HG03175 (cell line): ENCODE results near the gene WHAMM.

Source experiments
- ATAC-seq: cut with Tn5 transposase; IDR thresholded peaks from one replicate; pipeline ENCODE4 v1.9.1; 2021; ENCODE audit warnings: mild to moderate bottlenecking, moderate library complexity; ENCODE audit not compliant: unreplicated experiment

Gene WHAMM

DNA sequence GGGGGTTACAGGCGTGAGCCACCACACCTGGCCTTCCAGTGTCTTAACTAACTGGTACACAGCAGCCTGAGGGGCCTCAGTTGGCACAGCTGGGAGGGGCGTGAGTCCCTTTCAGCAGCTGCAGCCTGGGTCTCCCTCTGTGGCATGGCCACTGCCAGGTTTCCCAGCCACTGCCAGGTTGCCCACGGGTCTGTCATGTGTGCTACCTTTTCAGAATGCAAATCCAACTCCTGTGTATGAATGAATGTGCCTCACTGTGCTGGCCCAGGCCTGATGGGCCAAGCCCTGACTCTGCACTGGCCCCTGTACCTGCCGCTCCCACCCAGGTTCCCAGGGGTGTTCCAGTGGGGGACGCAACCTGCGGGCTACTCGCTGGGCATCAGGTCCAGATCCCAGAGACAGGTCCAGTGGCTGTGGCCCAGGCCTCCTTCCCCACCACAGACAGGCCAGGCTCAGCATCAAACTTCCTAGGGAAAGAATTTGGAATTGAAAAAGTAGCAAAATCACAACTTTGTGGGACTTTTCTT, 26.0 kb downstream of the WHAMM start:
- no peak for ATAC-seq

GRCh38 chr15:82838096-82838735, 28.8 kb downstream of the WHAMM start:
- no peak for ATAC-seq

DNA sequence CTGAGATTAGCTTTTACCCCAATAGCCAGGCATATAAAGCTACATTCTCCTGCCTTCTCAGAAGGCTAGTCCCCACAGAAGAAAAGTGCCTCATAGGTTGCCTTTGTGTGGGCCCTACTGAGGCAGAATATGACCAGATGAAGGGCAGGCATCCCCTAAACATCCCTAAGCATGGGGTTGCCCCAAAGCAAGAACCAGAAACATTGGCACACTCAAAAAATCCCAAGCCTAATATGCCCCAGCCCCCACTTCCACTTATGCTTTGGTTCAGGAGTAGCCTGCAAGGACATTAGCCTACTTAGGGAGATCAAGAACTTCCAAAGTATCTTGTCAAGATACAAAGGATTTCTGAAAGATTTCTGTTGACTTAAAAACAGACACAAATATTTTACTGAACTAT, 29.7 kb downstream of the WHAMM start:
- ATAC-seq = no peak

DNA sequence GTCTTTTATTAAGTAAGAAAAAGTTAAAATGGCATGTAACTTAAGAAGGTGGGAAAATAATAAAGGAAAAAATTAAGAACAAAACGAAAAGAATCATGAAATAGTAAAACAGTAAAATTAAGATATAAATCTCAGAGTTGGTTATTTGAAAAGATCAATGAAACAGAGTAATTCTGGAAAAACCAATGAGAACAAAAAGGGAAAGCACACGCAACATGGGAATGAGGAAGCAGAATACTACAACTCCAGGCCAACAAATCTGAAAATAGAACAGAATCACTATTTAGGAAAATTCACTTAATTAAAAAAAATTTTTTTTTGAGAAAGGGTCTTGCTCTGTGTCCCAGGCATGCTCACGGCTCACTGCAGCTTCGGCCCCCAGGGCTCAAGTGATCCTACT, 30.7 kb downstream of the WHAMM start:
- ATAC-seq = no peak

DNA sequence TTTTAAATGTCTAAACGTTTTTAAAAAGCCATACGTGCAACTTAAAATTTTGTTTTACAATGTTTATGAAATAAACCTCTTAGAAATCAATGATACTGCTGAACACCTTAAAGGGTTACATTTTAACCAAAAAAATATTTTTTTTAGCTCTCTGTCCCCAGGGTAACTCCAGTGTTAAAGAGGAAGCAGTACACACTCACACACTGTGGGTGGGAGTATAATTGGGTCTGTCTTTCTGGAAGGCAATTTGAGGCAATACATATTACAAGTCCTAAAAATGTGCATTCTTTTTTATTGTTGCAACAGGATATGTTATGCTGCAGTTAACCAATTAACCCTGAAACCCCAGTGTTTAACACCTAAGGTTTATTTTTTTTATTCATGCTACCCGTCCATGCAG, 34.1 kb downstream of the WHAMM start:
- ATAC-seq = no peak

- no peak for ATAC-seq
These were observed 36.3 kb downstream of the WHAMM start for GRCh38 chr15:82845686-82846085.

GRCh38 chr15:82846621-82847020, 37.2 kb downstream of the WHAMM start:
- ATAC-seq = no peak

- ATAC-seq = no peak
These were observed 38.3 kb downstream of the WHAMM start for GRCh38 chr15:82847703-82848102.

DNA sequence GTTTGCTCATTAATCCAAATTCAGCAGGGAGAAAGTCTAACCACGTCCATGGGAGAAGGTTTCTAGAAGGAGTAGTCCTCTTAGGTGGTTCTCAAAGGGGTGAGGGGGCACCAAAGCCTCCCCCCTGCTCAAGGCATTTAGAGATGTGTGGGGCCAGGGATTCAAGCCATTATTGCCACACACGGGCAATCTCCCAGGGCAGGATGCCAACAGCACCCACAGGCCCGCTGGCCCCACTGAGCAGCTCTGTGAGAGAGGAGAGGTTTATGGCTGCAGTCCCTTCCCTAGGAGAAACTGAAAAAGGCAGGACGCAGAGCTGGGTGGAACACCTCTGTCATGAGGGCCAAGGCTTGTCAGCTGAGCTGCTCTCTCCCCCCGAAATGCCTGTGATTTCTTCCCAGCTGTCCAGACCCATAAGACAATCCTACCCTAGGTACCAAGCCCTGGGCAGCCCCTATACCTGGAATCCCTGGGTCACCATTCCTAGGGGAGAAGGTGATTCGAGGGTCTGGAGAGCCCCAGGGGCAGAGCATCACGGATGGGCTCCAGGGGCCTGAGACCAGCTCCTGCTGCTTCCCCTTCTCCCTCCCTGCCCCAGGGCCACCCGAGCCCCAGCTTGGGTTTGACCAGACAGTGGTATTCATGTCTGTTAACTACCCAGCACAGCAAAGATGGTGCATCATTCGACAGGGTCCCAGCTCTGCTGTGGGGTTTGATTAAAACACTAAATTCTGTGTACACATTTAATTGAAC, 39.0 kb downstream of the WHAMM start:
- no peak for ATAC-seq

DNA sequence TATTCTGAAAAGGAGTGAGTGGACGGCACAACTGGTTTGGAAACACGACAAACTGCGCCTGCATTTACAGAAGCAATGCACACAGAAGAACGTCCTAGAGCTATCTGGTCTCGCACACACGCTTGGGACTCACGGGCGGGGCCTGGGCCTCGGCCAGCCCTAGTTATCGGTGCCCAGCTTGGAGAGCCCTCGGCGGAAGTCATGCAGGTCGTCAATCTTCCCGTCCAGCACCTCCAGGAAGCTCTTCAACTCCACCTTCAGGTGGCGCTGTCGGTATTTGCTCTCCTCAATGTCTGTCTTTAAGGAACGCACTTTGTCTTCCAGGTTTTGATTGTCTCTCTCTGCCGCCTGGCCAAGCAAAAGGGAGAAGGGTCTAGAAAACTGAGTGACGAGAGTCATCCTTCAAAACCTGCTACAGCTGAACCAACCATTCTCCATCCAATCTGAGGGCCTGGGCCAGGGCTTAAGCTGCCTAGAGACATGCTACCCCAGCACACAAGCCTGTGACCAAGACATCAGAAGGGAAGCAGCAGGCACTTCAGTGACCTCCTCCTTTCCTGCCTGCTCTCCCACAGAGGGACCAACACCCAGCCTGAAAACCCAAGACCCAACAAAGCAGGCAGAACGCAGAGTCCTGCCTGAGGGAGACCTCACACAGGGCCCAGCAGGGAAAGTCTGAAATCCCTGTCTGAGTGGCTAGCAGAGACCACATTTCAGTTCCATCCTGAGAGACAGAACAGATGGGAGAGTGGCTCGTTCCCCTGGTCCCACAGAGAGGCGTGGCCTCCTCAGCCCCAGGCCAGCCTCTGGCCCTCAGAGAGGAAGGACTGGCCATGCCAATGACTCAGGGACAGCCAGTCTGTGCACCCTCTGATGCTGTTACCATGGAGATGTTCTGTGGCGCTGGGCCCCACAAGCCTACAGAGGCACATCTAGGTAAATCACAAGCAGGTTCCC, 40.4 kb downstream of the WHAMM start:
- peak; percentile 49 for ATAC-seq

- ATAC-seq = no peak
These were observed 41.3 kb downstream of the WHAMM start for GRCh38 chr15:82850731-82851130.

DNA sequence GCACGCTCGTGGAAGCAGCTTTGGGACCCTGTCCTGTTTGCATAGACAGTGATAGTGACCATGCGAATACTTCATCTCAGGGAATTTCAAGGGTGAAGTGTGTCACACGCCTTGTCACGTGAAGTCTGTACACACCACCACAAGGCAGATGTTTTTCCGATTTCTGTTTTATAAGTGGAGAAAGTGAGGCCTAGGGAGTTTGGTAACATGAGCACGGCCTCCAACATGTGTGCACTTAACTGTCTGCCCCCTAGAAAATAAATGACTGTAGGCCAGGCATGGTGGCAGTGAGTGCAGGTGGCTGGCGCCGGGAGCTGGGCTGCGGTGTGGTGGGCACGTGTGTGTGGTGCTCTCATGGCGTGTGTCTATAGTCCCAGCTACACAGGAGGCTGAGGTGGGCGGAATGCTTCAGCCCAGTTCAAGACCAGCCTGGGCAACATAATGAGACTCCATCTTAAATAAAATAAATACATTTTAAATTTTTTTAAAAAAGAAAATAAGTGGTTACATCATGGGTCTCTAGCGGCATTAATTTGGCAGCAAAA, 42.0 kb downstream of the WHAMM start:
- no peak for ATAC-seq

DNA sequence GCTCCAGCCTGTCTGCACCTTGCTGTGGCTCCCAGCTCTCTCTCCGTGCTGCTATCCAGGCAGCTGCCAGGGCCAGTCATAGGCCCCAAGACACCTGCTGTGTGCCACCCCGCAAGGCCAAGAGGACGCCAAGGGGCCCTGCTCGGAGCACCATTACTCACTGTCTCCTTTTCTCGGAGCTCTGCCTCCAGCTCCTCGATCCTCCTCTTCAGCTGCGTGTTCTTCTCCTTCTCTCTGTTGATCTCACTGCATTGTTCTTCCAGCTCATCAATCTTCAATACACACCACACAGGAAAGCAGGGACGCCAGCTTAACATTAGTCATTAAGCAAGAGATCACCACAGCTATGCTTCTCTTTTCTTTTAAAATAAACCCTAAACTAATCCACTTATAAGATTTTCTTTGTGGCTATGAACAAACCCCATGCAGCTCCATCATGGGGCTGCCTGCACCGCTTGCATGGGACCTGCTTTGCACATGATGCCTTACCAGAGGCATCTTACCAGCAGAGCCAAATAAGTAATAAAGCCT, 42.6 kb downstream of the WHAMM start:
- ATAC-seq = no peak

DNA sequence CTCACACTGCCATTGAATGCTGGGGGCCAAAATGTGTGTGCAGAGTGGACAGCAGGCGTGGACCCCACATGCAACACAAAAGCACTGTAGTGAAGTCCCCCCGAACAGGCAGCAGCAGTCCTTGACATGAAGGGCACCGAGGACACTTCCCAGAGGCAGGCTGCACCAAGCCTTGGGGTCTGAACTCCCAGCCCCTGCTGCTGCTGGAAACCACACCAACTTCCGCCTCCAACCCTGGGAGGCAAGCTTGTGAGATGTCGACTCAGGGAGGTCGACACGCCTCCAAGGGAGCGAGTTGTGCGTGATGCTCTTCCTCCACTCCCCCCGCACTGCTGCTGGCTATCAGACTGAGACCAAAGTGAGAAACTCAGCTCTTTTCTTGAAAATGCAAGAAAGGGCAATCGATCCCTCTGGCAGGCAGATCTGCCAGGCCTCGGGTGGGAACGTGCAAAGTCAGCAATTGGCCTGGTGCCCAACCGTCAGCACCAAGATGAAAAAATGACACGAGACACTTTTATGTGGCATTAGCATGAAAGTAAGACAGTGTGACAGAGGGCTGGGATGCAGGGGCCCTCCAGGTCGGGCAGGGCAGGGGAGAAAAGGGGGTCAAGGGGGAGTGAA, 43.6 kb downstream of the WHAMM start:
- ATAC-seq = no peak

- no peak for ATAC-seq
These were observed 45.1 kb downstream of the WHAMM start for GRCh38 chr15:82854554-82854953.

DNA sequence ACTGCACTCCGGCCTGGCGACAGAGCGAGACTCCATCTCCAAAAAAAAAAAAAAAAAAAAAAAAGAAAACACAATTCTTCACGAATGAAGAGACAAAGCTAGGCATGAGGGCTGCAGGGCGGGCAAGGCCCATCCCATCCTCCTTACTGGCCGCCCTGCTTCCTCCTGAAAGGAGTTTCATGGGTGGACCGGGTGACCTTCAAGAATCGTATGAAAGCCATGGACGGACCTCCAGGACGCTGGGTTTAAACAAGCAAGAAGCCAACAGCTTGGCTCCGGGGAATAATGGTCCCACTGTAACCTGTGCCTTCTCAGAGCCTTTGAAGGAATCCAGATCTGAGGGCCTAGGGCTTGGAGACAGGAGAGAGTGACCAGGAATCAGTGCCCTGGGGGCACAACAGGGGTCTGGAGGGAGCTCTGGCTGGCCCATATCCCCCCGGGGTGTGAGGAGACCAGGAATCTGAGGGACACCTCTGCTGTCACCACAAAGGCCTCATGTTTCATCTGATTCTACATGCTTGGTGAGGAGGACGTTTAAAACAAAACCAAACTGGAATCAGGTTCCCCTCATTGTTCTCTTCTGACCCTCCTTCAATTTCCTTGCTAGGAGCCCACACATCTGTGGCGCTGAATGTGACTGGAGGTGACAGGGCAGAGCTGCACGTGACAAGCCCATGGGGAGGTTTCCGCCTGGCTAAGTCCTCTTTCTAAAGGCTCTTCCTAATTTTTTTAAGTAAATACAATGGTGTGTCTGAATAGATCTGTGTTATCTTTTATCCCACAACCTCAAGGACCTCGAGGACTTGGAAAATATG, 46.1 kb downstream of the WHAMM start:
- ATAC-seq = no peak

DNA sequence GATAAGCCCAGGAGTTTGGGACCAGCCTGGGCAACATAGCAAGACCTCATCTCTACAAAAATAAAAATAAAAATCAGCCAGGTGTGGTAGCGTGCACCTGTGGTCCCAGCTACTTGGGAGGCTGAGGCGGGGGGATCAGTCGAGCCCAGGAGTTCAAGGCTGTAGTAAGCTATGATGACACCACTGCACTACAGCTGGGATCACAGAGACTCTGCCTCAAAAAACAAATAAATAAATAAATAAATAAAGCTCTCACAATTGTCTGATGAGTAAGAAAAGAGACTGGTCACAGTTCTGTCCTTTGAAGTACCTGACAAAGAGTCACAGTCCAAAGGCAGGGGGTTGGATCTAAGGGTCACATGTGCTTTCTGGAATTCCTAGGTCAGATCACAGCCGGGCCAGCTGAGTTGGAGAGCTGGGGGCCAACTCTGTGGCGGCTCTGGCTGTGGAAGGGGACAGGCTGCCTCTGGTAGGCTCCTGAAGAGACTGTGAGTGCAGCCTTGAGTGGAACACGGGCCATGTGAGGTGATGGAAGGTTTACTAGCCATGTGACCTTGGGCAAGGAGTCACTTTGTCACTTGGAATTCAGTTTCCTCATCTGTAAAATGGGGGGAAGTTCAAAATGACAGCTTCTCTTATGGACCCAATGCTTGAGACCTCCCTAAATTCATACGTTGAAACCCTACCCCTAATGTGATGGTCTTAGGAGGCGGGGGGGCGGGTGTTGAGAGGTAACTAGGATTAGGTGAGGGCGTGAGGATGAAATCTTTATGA, 47.2 kb downstream of the WHAMM start:
- ATAC-seq = no peak

- no peak for ATAC-seq
These were observed 49.5 kb downstream of the WHAMM start for GRCh38 chr15:82858932-82859331.

- no peak for ATAC-seq
These were observed 53.5 kb downstream of the WHAMM start for GRCh38 chr15:82862886-82863285.
